PC-3 (cell line): ENCODE results near the gene GPC6. TPM values are rescaled to one million over a fixed set of nuclear protein-coding genes. Genes with fewer than 3 reads are reported as not detected.

ENCODE experiments used
- ATAC-seq: fragments of 200-7000 bp; cut with Tn5 transposase; 2 replicates; pipeline ENCODE4 v1.9.1; 2020; ENCODE audit warnings: mild to moderate bottlenecking, moderate library complexity
- BruUV-seq: library from RNA; stranded (reverse); fragments of 400-500 nt; replicated peaks from 2 replicates; lab custom pipeline; 2021; lab: Mats Ljungman, UMichigan
- CTCF ChIA-PET: fragments of 300-600 bp; sonication (Branson Sonifier 250); formaldehyde crosslinking; loops from one replicate; lab custom pipeline; 2022; ENCODE audit warnings: antibody characterized with exemption; lab: Charles Lee
- POLR2A ChIA-PET: fragments of 300-600 bp; sonication (Branson Sonifier 250); formaldehyde crosslinking; loops from one replicate; lab custom pipeline; 2022; ENCODE audit warnings: antibody characterized with exemption; ENCODE audit not compliant: unreplicated experiment; lab: Charles Lee
- DNase-seq: peaks from one replicate; pipeline ENCODE4 v3.0.0-alpha.2; 2015
- H2AFZ ChIP-seq: fragments of 300-600 bp; sonication (generic); 2 replicates; pipeline ENCODE4 v1.6.0; 2016; ENCODE audit warnings: antibody characterized with exemption, low read length
- H3F3A ChIP-seq: fragments of 300-600 bp; sonication (generic); one replicate; pipeline ENCODE4 v1.6.0; 2017; ENCODE audit warnings: antibody characterized with exemption, low read length, control low read depth, mild to moderate bottlenecking; ENCODE audit not compliant: unreplicated experiment
- H3K27ac ChIP-seq: fragments of 300-600 bp; sonication (generic); 2 replicates; pipeline ENCODE4 v1.5.1; 2016; ENCODE audit warnings: mild to moderate bottlenecking, low read length
- H3K27me3 ChIP-seq: fragments of 300-600 bp; sonication (generic); 2 replicates; pipeline ENCODE4 v1.6.1; 2016; ENCODE audit warnings: low read length, mixed read lengths
- H3K36me3 ChIP-seq: fragments of 300-600 bp; sonication (generic); 2 replicates; pipeline ENCODE4 v1.6.1; 2016; ENCODE audit warnings: low read depth, mixed run types, low read length, mixed read lengths
- H3K4me1 ChIP-seq: fragments of 300-600 bp; sonication (generic); 2 replicates; pipeline ENCODE4 v1.5.1; 2016; ENCODE audit warnings: low read length; ENCODE audit not compliant: insufficient read depth
- H3K4me2 ChIP-seq: fragments of 300-600 bp; sonication (generic); 2 replicates; pipeline ENCODE4 v1.6.0; 2016; ENCODE audit warnings: low read length
- H3K4me3 ChIP-seq: fragments of 300-600 bp; sonication (generic); 2 replicates; pipeline ENCODE4 v1.5.1; 2016; ENCODE audit warnings: mild to moderate bottlenecking, low read length, mixed read lengths
- H3K79me2 ChIP-seq: fragments of 300-600 bp; sonication (generic); 2 replicates; pipeline ENCODE4 v1.6.1; 2017; ENCODE audit warnings: low read length, mixed read lengths
- H3K9ac ChIP-seq: fragments of 300-600 bp; sonication (generic); 2 replicates; pipeline ENCODE4 v1.6.0; 2016; ENCODE audit warnings: mild to moderate bottlenecking, low read length
- H3K9me2 ChIP-seq: fragments of 300-600 bp; sonication (generic); replicated peaks from 2 replicates; pipeline ENCODE4 v1.6.1; 2016; ENCODE audit warnings: mixed run types, low read length, mixed read lengths
- H3K9me3 ChIP-seq: fragments of 300-600 bp; sonication (generic); 2 replicates; pipeline ENCODE4 v1.6.1; 2016; ENCODE audit warnings: low read length, mixed read lengths
- H4K20me1 ChIP-seq: fragments of 300-600 bp; sonication (generic); 2 replicates; pipeline ENCODE4 v1.6.1; 2016; ENCODE audit warnings: low read length, mixed read lengths
- EZH2 ChIP-seq: fragments of 300-600 bp; sonication (generic); IDR thresholded peaks from one replicate; pipeline ENCODE4 v1.6.1; 2017; ENCODE audit warnings: antibody characterized with exemption, mild to moderate bottlenecking, low read length; ENCODE audit not compliant: unreplicated experiment
- EZH2phosphoT487 ChIP-seq: fragments of 300-600 bp; sonication (generic); IDR thresholded peaks from 2 replicates; pipeline ENCODE4 v1.6.1; 2018; ENCODE audit warnings: mild to moderate bottlenecking, antibody characterized with exemption, low read length, borderline replicate concordance
- intact Hi-C: fragments of 100-400 bp; cut with micrococcal nuclease; formaldehyde crosslinking; loops from 2 replicates; pipeline ENCODE4 v1.9.0; 2023
- total RNA-seq: library from RNA; depleted of rRNA; stranded (reverse); fragments of >200 nt; gene quantifications from 2 replicates; pipeline ENCODE4 v1.2.3, GENCODE V29; 2014
- TF ChIP-seq, protein P1 (sequence below): fragments of 300-600 bp; sonication (generic); conservative IDR thresholded peaks from 2 replicates; pipeline ENCODE4 v1.5.1; 2017; ENCODE audit warnings: antibody characterized with exemption, low read depth, mild to moderate bottlenecking, low read length

The GPC6 gene
- total RNA-seq, 1 experiment from 2014 or later, result 3.5 TPM

DNA sequence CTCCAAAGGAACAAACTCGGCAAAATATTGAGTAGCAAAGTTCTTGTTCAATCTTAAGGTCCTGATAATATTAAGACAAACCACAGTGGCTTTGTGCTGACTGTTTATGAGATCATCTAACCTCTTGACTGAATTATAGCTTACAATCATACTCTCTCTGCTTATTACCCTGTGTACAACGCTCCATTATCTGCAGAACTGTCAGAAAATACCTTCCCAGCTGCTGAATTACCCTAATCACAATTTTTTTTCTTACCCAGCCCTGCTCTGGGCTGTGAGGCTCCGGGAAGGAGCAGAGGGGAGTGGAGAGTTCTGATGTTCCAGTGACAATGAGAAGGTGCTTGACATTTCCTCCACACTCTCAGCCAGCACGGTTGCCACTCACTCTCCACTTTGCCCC, 1188.1 kb downstream of the GPC6 start:
- Histone ChIP-seq H3K4me3 (no peak overlapping the region), H3K27me3 (no peaks in the 10 kb centered on the region), H2AFZ (no peak overlapping the region), H3K9me2 (no peaks in the 10 kb centered on the region), H3K4me2 (peak overlapping the region; percentile 21; the same call in 1 of the 2 replicates), H3K27ac (no peak overlapping the region), H3K36me3 (no peaks in the 10 kb centered on the region), H3K79me2 (no peaks in the 10 kb centered on the region), H4K20me1 (no peaks in the 10 kb centered on the region), H3K4me1 (peaks cover 19% of the 10 kb centered on the region; the same call in 1 of the 2 replicates), H3K9me3 (no peaks in the 10 kb centered on the region), H3K9ac (no peak overlapping the region), H3F3A (no peaks in the 10 kb centered on the region)
- ATAC-seq, result no peak; the same call in 1 of the 2 replicates
- DNase-seq, result no peak
- intact Hi-C loops, result no loop called here
- TF ChIP-seq EZH2phosphoT487, result no peak
- TF ChIP-seq, protein P1, sequence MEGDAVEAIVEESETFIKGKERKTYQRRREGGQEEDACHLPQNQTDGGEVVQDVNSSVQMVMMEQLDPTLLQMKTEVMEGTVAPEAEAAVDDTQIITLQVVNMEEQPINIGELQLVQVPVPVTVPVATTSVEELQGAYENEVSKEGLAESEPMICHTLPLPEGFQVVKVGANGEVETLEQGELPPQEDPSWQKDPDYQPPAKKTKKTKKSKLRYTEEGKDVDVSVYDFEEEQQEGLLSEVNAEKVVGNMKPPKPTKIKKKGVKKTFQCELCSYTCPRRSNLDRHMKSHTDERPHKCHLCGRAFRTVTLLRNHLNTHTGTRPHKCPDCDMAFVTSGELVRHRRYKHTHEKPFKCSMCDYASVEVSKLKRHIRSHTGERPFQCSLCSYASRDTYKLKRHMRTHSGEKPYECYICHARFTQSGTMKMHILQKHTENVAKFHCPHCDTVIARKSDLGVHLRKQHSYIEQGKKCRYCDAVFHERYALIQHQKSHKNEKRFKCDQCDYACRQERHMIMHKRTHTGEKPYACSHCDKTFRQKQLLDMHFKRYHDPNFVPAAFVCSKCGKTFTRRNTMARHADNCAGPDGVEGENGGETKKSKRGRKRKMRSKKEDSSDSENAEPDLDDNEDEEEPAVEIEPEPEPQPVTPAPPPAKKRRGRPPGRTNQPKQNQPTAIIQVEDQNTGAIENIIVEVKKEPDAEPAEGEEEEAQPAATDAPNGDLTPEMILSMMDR, result no peak
- no peak for TF ChIP-seq EZH2
- ChIA-PET CTCF (no interaction called here), POLR2A (no interaction called here)
- no TSS peak for BruUV-seq

GRCh38 chr13:94415500-94416237, 1189.1 kb downstream of the GPC6 start:
- peaks cover 19% of the 10 kb centered on the region; the same call in 1 of the 2 replicates for H3K4me1 ChIP-seq
- CTCF ChIA-PET, result no interaction called here
- no peak for ATAC-seq
- H3K9me3 ChIP-seq, result no peaks in the 10 kb centered on the region
- no peaks in the 10 kb centered on the region for H3K27me3 ChIP-seq
- intact Hi-C loops, result no loop called here
- POLR2A ChIA-PET, result no interaction called here
- H3K9ac ChIP-seq, result no peak overlapping the region
- no peak overlapping the region for H3K4me3 ChIP-seq
- H3K4me2 ChIP-seq, result peak overlapping the region; percentile 21; the same call in 1 of the 2 replicates
- no peaks in the 10 kb centered on the region for H3K36me3 ChIP-seq
- H3K79me2 ChIP-seq, result no peaks in the 10 kb centered on the region
- no peaks in the 10 kb centered on the region for H3F3A ChIP-seq
- no peaks in the 10 kb centered on the region for H3K9me2 ChIP-seq
- H4K20me1 ChIP-seq, result no peaks in the 10 kb centered on the region
- TF ChIP-seq EZH2phosphoT487 (no peak), EZH2 (no peak)
- TF ChIP-seq, protein P1, result no peak
- no TSS peak for BruUV-seq
- H3K27ac ChIP-seq, result no peak overlapping the region
- DNase-seq, result no peak
- H2AFZ ChIP-seq, result no peak overlapping the region

DNA sequence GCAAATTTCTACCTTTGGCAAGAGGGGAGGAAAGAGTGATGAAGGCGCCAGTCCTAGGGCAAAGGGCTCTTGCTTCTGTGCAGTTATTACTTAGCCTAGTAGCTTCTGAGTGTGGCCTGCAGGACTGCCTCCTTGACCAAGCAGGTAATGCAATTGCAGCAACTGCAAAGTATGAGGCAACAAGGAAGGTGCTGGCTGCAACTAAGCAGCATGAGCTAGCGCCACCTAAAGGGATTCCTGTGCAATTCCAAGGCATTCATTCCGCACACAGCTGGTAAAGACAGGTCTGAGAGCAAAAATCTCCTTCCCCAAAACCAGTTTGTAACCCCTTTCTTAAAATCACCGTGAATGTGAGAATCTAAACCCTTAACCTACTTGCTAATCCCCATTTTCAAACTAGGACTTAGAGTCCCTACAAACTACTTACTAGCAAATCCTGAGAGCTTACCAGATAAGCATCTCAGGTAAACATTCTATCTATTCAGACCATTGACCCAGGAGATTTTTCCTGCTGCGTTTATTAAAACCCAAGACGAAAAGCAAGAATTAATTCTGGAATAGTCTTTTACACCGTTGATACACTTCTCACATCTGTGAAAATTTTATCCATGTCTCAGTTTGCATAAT, 1190.0 kb downstream of the GPC6 start:
- Histone ChIP-seq H3K4me1 (peaks cover 19% of the 10 kb centered on the region; the same call in 1 of the 2 replicates), H3K9me2 (no peaks in the 10 kb centered on the region), H4K20me1 (no peaks in the 10 kb centered on the region), H3F3A (no peaks in the 10 kb centered on the region), H3K4me3 (no peak overlapping the region), H3K9me3 (no peaks in the 10 kb centered on the region), H3K4me2 (no peak overlapping the region), H3K27me3 (no peaks in the 10 kb centered on the region), H3K36me3 (no peaks in the 10 kb centered on the region), H3K27ac (no peak overlapping the region), H3K79me2 (no peaks in the 10 kb centered on the region), H2AFZ (no peak overlapping the region), H3K9ac (no peak overlapping the region)
- ATAC-seq (peak; percentile 23; the same call in 1 of the 2 replicates), DNase-seq (peak; percentile 49)
- intact Hi-C loops, result no loop called here
- CTCF ChIA-PET, result no interaction called here
- BruUV-seq, result no TSS peak
- TF ChIP-seq, protein P1, result peak; percentile 66
- TF ChIP-seq EZH2phosphoT487 (no peak), EZH2 (no peak)
- POLR2A ChIA-PET, result no interaction called here
